Aorta (tissue), 5 donors: ENCODE data around the gene SLC1A2. TPM values are rescaled to one million over a fixed set of nuclear protein-coding genes. Genes with fewer than 3 reads are reported as not detected.

Experiments
- ATAC-seq: fragments of 200-7000 bp; cut with Tn5 transposase; one replicate; pipeline ENCODE4 v1.9.1; 2022; ENCODE audit warnings: moderate library complexity; ENCODE audit not compliant: low FRiP score
- DNase-seq, 2 donors: peaks; one replicate each; pipeline ENCODE4 v3.0.0-alpha.2; 2020
- H3K27ac ChIP-seq, 2 donors: one replicate each; pipeline ENCODE4 v1.5.1; 2013; ENCODE audit warnings: low read length in 2 of 2, mild to moderate bottlenecking in 2 of 2, moderate library complexity in 2 of 2, control low read depth in 1 of 2, inconsistent platforms in 1 of 2, low read depth in 1 of 2
- H3K27me3 ChIP-seq, 2 donors: one replicate each; pipeline ENCODE4 v1.6.1; 2013; ENCODE audit warnings: control low read depth in 1 of 2, low read length in 1 of 2, mild to moderate bottlenecking in 1 of 2, moderate library complexity in 1 of 2; ENCODE audit not compliant: insufficient read depth in 2 of 2, control insufficient read depth in 1 of 2
- H3K36me3 ChIP-seq, 2 donors: one replicate each; pipeline ENCODE4 v1.6.1; 2013; ENCODE audit warnings: control low read depth in 1 of 2, low read length in 1 of 2, mild to moderate bottlenecking in 1 of 2; ENCODE audit not compliant: insufficient read depth in 2 of 2, control insufficient read depth in 1 of 2
- H3K4me1 ChIP-seq, 2 donors: one replicate each; pipeline ENCODE4 v1.6.1; 2013; ENCODE audit warnings: low read length in 2 of 2, control low read depth in 1 of 2, mild to moderate bottlenecking in 1 of 2, moderate library complexity in 1 of 2; ENCODE audit not compliant: insufficient read depth in 2 of 2, control insufficient read depth in 1 of 2
- H3K4me3 ChIP-seq, 2 donors: one replicate each; pipeline ENCODE4 v1.5.1; 2013; ENCODE audit warnings: low read length in 2 of 2, control low read depth in 1 of 2, mild to moderate bottlenecking in 1 of 2
- H3K9me3 ChIP-seq: one replicate; pipeline ENCODE4 v1.6.1; 2013; ENCODE audit warnings: mild to moderate bottlenecking, low read length; ENCODE audit not compliant: control insufficient read depth
- WGBS, 2 donors: extraction: QIAGEN DNeasy Blood & Tissue Kit; methylation state at CpG; one replicate each; pipeline ENCODE4 v1.1.7; 2013; 5-methylcytosine and 5-hydroxymethylcytosine counted together
- intact Hi-C, 2 donors: fragments of 100-400 bp; cut with DNase I; formaldehyde crosslinking; loops; one replicate each; pipeline versions ENCODE4 v1.14.2 to v1.15.0; 2022
- polyA plus RNA-seq, 2 donors: library from polyadenylated mRNA; stranded (reverse); fragments of 200-250 nt; gene quantifications; one replicate each; pipeline ENCODE4 v1.2.3, GENCODE V29; 2013
- total RNA-seq, 2 donors: library from RNA; stranded (reverse); fragmentation: NEBNext Ultra II Directional; extraction: Animal tissue kit (Norgen Biotek cat#: 25700); gene quantifications; one replicate each; pipeline ENCODE4 v1.2.1, GENCODE V29; 2021
- donor health status: healthy with polysubstance abuse.
- donor health status: Bipolar disorder and iron deficiency.
- donor health status: DM: no; HTN: no; CAD: no.
- donor health status: DM: no; HTN: no; CAD: no.
- donor health status: DM: yes; HTN: yes; CAD: no.

The SLC1A2 gene
- total and polyA plus RNA-seq, 4 donors, result 1.1 to 1.5 TPM; not detected in 2

DNA sequence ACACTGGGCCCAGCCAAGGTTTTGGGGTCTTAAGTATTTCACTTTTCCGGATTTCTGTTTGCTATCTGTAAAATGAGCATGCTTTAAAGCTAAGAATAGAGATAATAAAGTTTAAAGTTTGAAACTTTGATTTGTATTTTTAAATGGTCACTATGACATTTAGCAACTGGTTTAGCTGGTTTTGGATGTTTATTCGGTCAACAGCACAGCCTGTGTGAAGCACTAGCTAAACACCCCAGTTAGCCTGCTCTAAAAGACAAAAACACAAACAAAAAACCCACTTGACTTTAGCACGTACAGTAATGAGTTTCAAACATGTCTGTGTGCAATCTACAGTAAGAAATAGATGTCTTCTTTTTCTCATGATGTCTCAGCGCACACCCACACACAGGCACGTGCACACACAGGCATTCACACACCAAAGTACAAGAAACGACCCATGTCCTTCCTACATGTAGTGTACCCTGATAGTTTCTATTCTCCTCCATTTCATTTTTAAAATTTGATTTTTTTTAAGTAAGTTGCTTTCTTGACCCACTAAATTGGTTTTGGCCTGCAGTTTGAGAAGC lies 29.4 kb downstream of the SLC1A2 start:
- WGBS, 2 donors, result 76 to 88% methylated on average over 6 of the region's 6 CpGs
- ATAC-seq, result no peak

DNA sequence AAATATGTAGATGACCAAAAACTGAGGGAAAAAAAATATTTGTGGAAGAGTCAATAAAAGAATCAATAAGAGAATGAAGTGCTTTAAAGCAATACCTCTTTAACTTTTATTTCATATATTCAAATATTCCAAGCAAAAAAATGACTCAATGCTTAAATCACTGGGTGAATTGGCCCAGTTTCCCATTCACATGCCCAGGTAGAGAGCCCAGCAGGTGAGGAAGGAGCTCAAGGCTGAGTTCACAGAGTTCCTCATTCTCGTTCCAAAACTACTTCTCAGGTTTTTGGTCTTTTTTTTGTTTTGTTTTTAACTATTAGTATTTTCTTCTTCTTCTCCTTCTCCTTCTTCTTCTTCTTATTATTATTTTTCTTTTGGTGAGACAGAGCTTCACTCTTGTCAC lies 30.2 kb downstream of the SLC1A2 start:
- no peaks in the 10 kb centered on the region for H3K9me3 ChIP-seq
- no peak overlapping the region for H3K27ac ChIP-seq
- 89 to 96% methylated on average over 1 of the region's 1 CpG for WGBS, 2 donors
- H3K36me3 ChIP-seq, result no peaks in the 10 kb centered on the region
- H3K27me3 ChIP-seq, result no peaks in the 10 kb centered on the region
- intact Hi-C loops, result loop anchor here in 1 of 2 donors (5.0 kb wide), 1 partner anchor 142 kb away; no protein-coding TSS in a partner anchor
- ATAC-seq, result no peak
- no peak for DNase-seq
- H3K4me3 ChIP-seq, result no peak overlapping the region
- H3K4me1 ChIP-seq, result peaks cover 0 to 4% of the 10 kb centered on the region in 2 donors

More for the DNA sequence above, 29.4 kb downstream of the SLC1A2 start:
- H3K27ac ChIP-seq, result no peak overlapping the region
- H3K9me3 ChIP-seq, result no peaks in the 10 kb centered on the region
- H3K36me3 ChIP-seq, result no peaks in the 10 kb centered on the region
- no peak for DNase-seq
- no peaks in the 10 kb centered on the region for H3K27me3 ChIP-seq
- intact Hi-C loops, result loop anchor here (5.0 to 10.0 kb wide), 4 partner anchors 143 to 803 kb away; partner anchors contain the start of gene CD44 (in 1 of the 2)
- H3K4me1 ChIP-seq, result peaks cover 0 to 4% of the 10 kb centered on the region in 2 donors
- H3K4me3 ChIP-seq, result no peak overlapping the region

DNA sequence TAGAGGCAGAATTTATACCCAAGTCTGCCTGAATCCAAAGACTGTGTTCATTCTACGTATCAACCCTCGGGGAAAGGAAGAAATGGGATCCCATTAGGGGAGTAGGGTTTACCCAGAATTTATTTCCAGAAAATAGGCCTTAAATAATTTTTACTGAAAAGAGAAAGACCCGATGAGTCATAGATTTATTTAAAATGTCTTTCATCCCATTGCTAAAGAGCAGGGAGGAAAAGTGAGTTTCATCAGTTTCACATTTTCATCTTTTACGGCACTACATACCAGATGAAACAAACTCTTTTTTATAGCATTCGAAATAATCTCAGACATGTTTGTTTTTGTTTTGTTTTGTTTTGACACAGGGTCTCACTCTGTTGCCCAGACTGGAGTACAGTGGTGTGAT lies 31.3 kb downstream of the SLC1A2 start:
- 75 to 83% methylated on average over 5 of the region's 5 CpGs for WGBS, 2 donors
- no peaks in the 10 kb centered on the region for H3K27me3 ChIP-seq
- H3K36me3 ChIP-seq, result no peaks in the 10 kb centered on the region
- peaks cover 0 to 4% of the 10 kb centered on the region in 2 donors for H3K4me1 ChIP-seq
- peak overlapping the region in 1 of 2 donors; percentile 78 for H3K27ac ChIP-seq
- intact Hi-C loops, result loop anchor here in 1 of 2 donors (5.0 kb wide), 1 partner anchor 141 kb away; no protein-coding TSS in a partner anchor
- H3K4me3 ChIP-seq, result no peak overlapping the region
- ATAC-seq, result no peak
- no peaks in the 10 kb centered on the region for H3K9me3 ChIP-seq
- DNase-seq, result no peak

DNA sequence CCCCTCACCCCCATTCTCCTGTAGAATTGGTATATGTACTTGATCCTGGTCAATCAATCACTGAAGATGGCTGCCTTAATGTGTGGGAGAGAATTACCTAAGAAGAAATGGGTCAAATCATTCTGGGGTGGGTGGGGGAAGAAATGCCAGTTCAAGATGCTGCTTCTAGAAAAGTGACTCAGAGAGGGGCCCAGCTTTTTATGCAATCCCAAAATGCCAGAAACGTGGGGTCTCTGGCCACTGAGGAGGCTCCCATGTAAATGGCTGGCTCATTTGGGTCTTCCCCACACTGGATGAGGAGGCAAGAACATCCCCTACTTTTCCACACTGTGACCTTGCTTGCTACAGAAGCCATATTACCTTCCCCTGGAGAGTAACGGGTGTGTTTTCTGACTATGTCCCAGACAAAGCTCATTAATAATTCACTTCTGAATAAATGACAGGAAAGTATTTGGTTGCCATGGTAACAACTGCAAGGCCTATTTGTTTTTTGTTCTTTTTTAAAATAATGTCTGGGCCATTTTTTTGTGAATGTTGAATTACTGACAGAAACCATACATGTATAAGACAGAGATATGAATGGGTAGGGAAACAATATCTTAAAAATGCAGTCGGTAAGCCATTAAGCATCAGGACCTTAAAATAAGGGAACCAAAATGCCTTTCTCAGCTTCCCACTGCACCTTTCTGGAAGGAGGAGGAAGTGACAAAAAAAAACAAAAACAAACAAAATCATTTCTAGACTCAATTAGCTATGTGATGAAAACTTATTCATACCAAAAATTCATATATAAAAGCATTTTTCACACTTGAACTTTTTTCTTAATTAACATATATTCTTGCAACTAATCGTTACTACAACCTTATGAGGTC lies 32.0 kb downstream of the SLC1A2 start:
- Histone ChIP-seq H3K27me3 (no peaks in the 10 kb centered on the region), H3K4me3 (no peak overlapping the region), H3K36me3 (no peaks in the 10 kb centered on the region), H3K4me1 (peaks cover 0 to 4% of the 10 kb centered on the region in 2 donors), H3K9me3 (no peaks in the 10 kb centered on the region), H3K27ac (peak overlapping the region in 1 of 2 donors; percentile 90)
- WGBS, 2 donors, result 26 to 28% methylated on average over 4 of the region's 4 CpGs
- intact Hi-C loops, result loop anchor here in 1 of 2 donors (5.0 kb wide), 1 partner anchor 140 kb away; no protein-coding TSS in a partner anchor
- DNase-seq (no peak), ATAC-seq (peak; percentile 26)

DNA sequence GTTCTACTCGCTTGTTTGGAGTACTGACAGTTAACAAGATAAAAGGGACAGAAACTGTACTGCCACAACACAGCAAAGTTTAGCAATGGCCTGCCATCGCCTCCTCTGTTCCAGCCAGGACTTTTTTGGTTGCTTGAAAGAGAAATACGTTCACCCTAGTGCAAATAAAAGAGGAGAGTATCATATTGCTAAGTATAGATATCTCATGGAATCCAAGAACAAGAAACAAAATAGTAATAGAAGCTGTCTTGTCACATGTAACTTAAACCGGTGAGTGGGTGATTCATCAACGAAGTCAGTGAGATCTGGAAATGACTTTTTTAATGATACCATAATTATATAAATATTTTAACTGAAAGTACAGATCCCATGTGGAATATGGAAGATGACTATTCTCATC lies 35.4 kb downstream of the SLC1A2 start:
- Histone ChIP-seq H3K4me1 (peaks cover 0 to 4% of the 10 kb centered on the region in 2 donors), H3K27me3 (no peaks in the 10 kb centered on the region), H3K4me3 (no peak overlapping the region), H3K9me3 (no peaks in the 10 kb centered on the region), H3K36me3 (no peaks in the 10 kb centered on the region), H3K27ac (no peak overlapping the region)
- intact Hi-C loops, result loop anchor here in 1 of 2 donors (5.0 kb wide), 1 partner anchor 97 kb away; no protein-coding TSS in a partner anchor
- DNase-seq (no peak), ATAC-seq (no peak)
- 66 to 76% methylated on average over 5 of the region's 5 CpGs for WGBS, 2 donors

DNA sequence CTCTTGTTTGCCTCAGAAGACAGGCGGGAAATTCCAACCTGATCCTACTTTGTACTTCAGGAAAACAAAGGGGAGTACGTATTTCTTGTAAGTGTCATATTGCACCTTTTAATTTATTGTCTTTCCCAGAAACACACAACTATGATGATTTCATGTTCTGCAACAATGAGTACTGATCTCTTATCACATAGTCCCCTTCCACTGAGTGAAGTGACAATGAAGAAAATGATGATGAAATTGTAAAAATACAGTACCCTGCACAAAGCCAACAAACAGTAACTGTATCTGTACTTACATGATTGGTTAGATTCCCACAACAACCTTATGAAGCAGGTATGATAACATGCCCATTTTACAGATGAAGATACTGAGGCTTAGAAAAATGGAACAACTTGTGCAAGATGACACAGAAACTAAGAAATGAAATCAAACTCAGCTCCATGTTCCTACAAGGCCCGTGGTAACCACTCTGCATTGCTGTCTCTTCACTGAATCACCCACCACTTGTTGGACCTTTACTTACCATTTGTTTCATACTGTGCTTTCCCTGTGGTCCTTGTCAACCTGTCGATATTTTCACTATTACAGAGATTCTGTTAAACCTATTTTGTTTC lies 37.5 kb downstream of the SLC1A2 start:
- ATAC-seq (no peak), DNase-seq (no peak)
- no peaks in the 10 kb centered on the region for H3K4me1 ChIP-seq
- no peak overlapping the region for H3K27ac ChIP-seq
- H3K27me3 ChIP-seq, result no peaks in the 10 kb centered on the region
- H3K4me3 ChIP-seq, result no peak overlapping the region
- 96% methylated on average over 4 of the region's 4 CpGs for WGBS, 2 donors
- no peaks in the 10 kb centered on the region for H3K36me3 ChIP-seq
- intact Hi-C loops, result loop anchor here in 1 of 2 donors (5.0 kb wide), 1 partner anchor 95 kb away; no protein-coding TSS in a partner anchor
- no peaks in the 10 kb centered on the region for H3K9me3 ChIP-seq

DNA sequence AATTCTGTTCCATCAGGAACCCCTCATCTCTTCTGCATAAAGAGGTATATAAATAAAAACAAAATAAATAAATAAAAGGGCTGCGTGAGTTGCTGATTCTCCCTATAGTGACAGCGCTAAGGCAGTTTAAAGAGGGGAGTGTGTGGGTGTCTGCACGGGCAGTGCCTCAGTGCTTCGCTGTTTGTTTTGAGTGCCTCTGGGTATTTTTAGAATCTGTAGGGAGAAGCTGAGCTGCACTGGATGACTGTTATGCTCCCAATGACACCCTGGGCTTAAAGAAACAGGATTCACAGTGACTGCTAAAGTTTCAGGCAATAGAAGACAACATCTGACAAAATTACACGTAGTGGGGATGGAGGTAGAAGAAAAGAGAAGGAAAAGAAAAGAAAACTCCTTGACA lies 38.8 kb downstream of the SLC1A2 start:
- DNase-seq, result no peak
- H3K27me3 ChIP-seq, result no peaks in the 10 kb centered on the region
- H3K4me3 ChIP-seq, result no peak overlapping the region
- no peaks in the 10 kb centered on the region for H3K4me1 ChIP-seq
- ATAC-seq, result no peak
- H3K36me3 ChIP-seq, result no peaks in the 10 kb centered on the region
- intact Hi-C loops, result loop anchor here in 1 of 2 donors (5.0 kb wide), 1 partner anchor 93 kb away; no protein-coding TSS in a partner anchor
- H3K27ac ChIP-seq, result no peak overlapping the region
- 8 to 9% methylated on average over 5 of the region's 5 CpGs for WGBS, 2 donors
- no peaks in the 10 kb centered on the region for H3K9me3 ChIP-seq

DNA sequence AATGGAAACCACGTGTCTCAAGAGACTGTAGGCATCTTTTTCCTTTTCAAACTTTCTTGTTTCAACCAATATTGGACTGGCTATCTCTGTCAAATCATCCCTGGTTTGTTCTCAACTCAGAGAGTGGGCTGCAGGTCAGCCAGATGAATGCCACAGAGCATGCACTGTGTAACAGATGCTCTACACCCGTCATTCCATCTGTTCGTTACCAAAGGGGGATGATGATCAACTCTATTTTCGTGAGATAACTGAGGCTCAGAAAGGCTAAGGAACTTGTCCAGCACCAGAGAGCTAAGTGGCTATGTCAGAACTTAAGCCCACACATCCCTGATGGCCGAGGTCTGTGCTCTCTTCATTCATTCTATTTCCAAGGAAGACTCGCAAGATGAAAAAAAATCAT lies 42.1 kb downstream of the SLC1A2 start:
- WGBS, 2 donors, result 87 to 89% methylated on average over 6 of the region's 6 CpGs
- Histone ChIP-seq H3K36me3 (no peaks in the 10 kb centered on the region), H3K9me3 (no peaks in the 10 kb centered on the region), H3K4me1 (no peaks in the 10 kb centered on the region), H3K27me3 (no peaks in the 10 kb centered on the region), H3K27ac (no peak overlapping the region), H3K4me3 (no peak overlapping the region)
- DNase-seq (no peak), ATAC-seq (no peak)
- intact Hi-C loops, result no loop called here
